ENCODE data around the gene HECW1. TPM values are rescaled to one million over a fixed set of nuclear protein-coding genes. Genes with fewer than 3 reads are reported as not detected.

The HECW1 gene
- total and polyA plus RNA-seq, 2 donors (not counting 1 experiment from before 2014, with no cell fraction given): not detected

- Histone ChIP-seq H3K27me3 (replicated peaks in 1 of 4; ENCODE audit: control extremely low read depth in 1 of 4, control insufficient read depth in 3 of 4, insufficient read depth in 4 of 4, low read length in 3 of 4) (peaks cover 0 to 6% (median 2%) of the 10 kb centered on the region in 4 experiments), H3K27ac (ENCODE audit: low read length in 2 of 2) (no peak overlapping the region), H3K9ac (ENCODE audit: low read length) (no peak overlapping the region), H3K36me3 (replicated peaks in 1 of 2; ENCODE audit: control extremely low read depth in 1 of 2, control insufficient read depth in 1 of 2, extremely low read depth in 1 of 2, insufficient read depth in 2 of 2, low read length in 1 of 2) (no peaks in the 10 kb centered on the region), H3K79me2 (ENCODE audit: control insufficient read depth, insufficient read depth, low read length) (no peaks in the 10 kb centered on the region), H2AFZ (ENCODE audit: insufficient read depth, low read depth, low read length, poor library complexity, severe bottlenecking) (no peak overlapping the region), H3K4me2 (replicated peaks; ENCODE audit: low read depth, low read length, poor library complexity, severe bottlenecking) (no peak overlapping the region), H4K20me1 (ENCODE audit: control insufficient read depth, insufficient read depth, low read length, poor library complexity, severe bottlenecking) (no peaks in the 10 kb centered on the region), H3K4me3 (ENCODE audit: control extremely low read depth in 1 of 5, extremely low read depth in 1 of 5, insufficient read depth in 1 of 5, low read depth in 2 of 5, low read length in 4 of 5) (no peak overlapping the region), H3K9me3 (ENCODE audit: control extremely low read depth in 1 of 3, control insufficient read depth in 2 of 3, insufficient read depth in 1 of 3, low read length in 2 of 3) (no peaks in the 10 kb centered on the region), H3K4me1 (ENCODE audit: control insufficient read depth in 2 of 2, insufficient read depth in 2 of 2, low read length in 2 of 2) (no peaks in the 10 kb centered on the region)
- ChIA-PET CTCF (no interaction called here), POLR2A (interaction anchor here (0.6 kb wide), 1 partner anchor 116 kb away, joined by 4 read pairs; no protein-coding TSS in a partner anchor)
- intact Hi-C loops (cut with micrococcal nuclease): no loop called here
- no peak for DNase-seq
- Mint-ChIP-seq H3K9me3 (ENCODE audit: insufficient read depth) (no peaks in the 10 kb centered on the region), H3K27me3 (peaks cover 66% of the 10 kb centered on the region), H3K27ac (no peak overlapping the region), H3K4me3 (no peak overlapping the region), H3K4me1 (no peaks in the 10 kb centered on the region)
- TF ChIP-seq CTCF (IDR thresholded peaks at IDR 0.05) (no peak), EZH2 (IDR thresholded peaks at IDR 0.05; ENCODE audit: borderline replicate concordance, insufficient read depth, low read depth, low read length, poor library complexity, severe bottlenecking) (no peak)
- no peak for ATAC-seq (ENCODE audit: low read depth)
Measured at GRCh38 chr7:43398831-43399230, 286.4 kb downstream of the HECW1 start.

- ATAC-seq (ENCODE audit: low read depth) (no peak), DNase-seq (no peak)
- peaks cover 19% of the 10 kb centered on the region for H3K27me3 Mint-ChIP-seq
- Histone ChIP-seq H3K27ac (ENCODE audit: low read length in 2 of 2) (no peak overlapping the region), H3K9ac (ENCODE audit: low read length) (no peak overlapping the region), H3K4me1 (ENCODE audit: control insufficient read depth in 2 of 2, insufficient read depth in 2 of 2, low read length in 2 of 2) (no peaks in the 10 kb centered on the region), H2AFZ (ENCODE audit: insufficient read depth, low read depth, low read length, poor library complexity, severe bottlenecking) (no peak overlapping the region), H3K4me2 (replicated peaks; ENCODE audit: low read depth, low read length, poor library complexity, severe bottlenecking) (no peak overlapping the region), H3K79me2 (ENCODE audit: control insufficient read depth, insufficient read depth, low read length) (no peaks in the 10 kb centered on the region), H3K4me3 (ENCODE audit: control extremely low read depth in 1 of 5, extremely low read depth in 1 of 5, insufficient read depth in 1 of 5, low read depth in 2 of 5, low read length in 4 of 5) (no peak overlapping the region), H3K27me3 (replicated peaks in 1 of 4; ENCODE audit: control extremely low read depth in 1 of 4, control insufficient read depth in 3 of 4, insufficient read depth in 4 of 4, low read length in 3 of 4) (no peaks in the 10 kb centered on the region), H4K20me1 (ENCODE audit: control insufficient read depth, insufficient read depth, low read length, poor library complexity, severe bottlenecking) (no peaks in the 10 kb centered on the region), H3K36me3 (replicated peaks in 1 of 2; ENCODE audit: control extremely low read depth in 1 of 2, control insufficient read depth in 1 of 2, extremely low read depth in 1 of 2, insufficient read depth in 2 of 2, low read length in 1 of 2) (no peaks in the 10 kb centered on the region), H3K9me3 (ENCODE audit: control extremely low read depth in 1 of 3, control insufficient read depth in 2 of 3, insufficient read depth in 1 of 3, low read length in 2 of 3) (no peaks in the 10 kb centered on the region)
- no peaks in the 10 kb centered on the region for H3K9me3 Mint-ChIP-seq (ENCODE audit: insufficient read depth)
- CTCF ChIA-PET: no interaction called here
- TF ChIP-seq CTCF (IDR thresholded peaks at IDR 0.05): no peak
- no peak for TF ChIP-seq EZH2 (IDR thresholded peaks at IDR 0.05; ENCODE audit: borderline replicate concordance, insufficient read depth, low read depth, low read length, poor library complexity, severe bottlenecking)
- no CpG with 5 or more reads among the region's 2 CpGs for WGBS (ENCODE audit: insufficient coverage)
- H3K27ac Mint-ChIP-seq: no peak overlapping the region
- POLR2A ChIA-PET: no interaction called here
- intact Hi-C loops (cut with micrococcal nuclease): no loop called here
- H3K4me3 Mint-ChIP-seq: no peak overlapping the region
- no peaks in the 10 kb centered on the region for H3K4me1 Mint-ChIP-seq
Measured at GRCh38 chr7:43405948-43406347, 293.5 kb downstream of the HECW1 start.

Measured in B cell (primary cell).